Uterus (tissue), 4 donors: ENCODE measurements around the gene ZNF653. TPM values are rescaled to one million over a fixed set of nuclear protein-coding genes. Genes with fewer than 3 reads are reported as not detected.
A peak's percentile ranks its signal among the peaks of the same experiment; 100 is the strongest.
"Not testable (repeated sequence)": the region's sequence is repeated elsewhere in the genome, so short reads cannot be mapped to it uniquely, and the experiment has no call there.

Experiments used
- DNase-seq, 2 donors: peaks; one replicate each; pipeline ENCODE4 v3.0.0-alpha.2; 2019 to 2020
- H3K27ac ChIP-seq, 2 donors: fragments of 200-600 bp; sonication (generic); 1 replicate in 1 of 2; 2 replicates in 1 of 2; pipeline ENCODE4 v1.5.1; 2016 to 2018
- H3K27me3 ChIP-seq, 2 donors: fragments of 200-600 bp; sonication (generic); one replicate each; pipeline ENCODE4 v1.5.1; 2018 to 2019; ENCODE audit warnings: control low read depth in 1 of 2
- H3K36me3 ChIP-seq, 2 donors: fragments of 200-600 bp; sonication (generic); one replicate each; pipeline ENCODE4 v1.5.1; 2019; ENCODE audit warnings: control low read depth in 1 of 2
- H3K4me1 ChIP-seq, 2 donors: fragments of 200-600 bp; sonication (generic); one replicate each; pipeline ENCODE4 v1.5.1; 2018 to 2019; ENCODE audit warnings: control low read depth in 1 of 2
- H3K4me3 ChIP-seq, 2 donors: fragments of 200-600 bp; sonication (generic); 1 replicate in 1 of 2; 2 replicates in 1 of 2; pipeline ENCODE4 v1.5.1; 2018 to 2019; ENCODE audit warnings: mild to moderate bottlenecking in 1 of 2
- H3K9me3 ChIP-seq, 2 donors: fragments of 200-600 bp; sonication (generic); one replicate each; pipeline ENCODE4 v1.5.1; 2019; ENCODE audit warnings: control low read depth in 1 of 2
- CTCF ChIP-seq, 4 experiments: fragments of 200-600 bp in 2 of 4; fragments of 450-650 bp in 2 of 4; sonication (generic) in 2 of 4; IDR thresholded peaks; one replicate each; pipeline ENCODE4 v1.5.1; 2016 to 2019; ENCODE audit warnings: antibody characterized with exemption in 4 of 4, mild to moderate bottlenecking in 2 of 4, moderate library complexity in 1 of 4
- POLR2A ChIP-seq, 2 donors: fragments of 450-650 bp; IDR thresholded peaks; one replicate each; pipeline ENCODE4 v1.6.1; 2016; ENCODE audit warnings: antibody characterized with exemption in 2 of 2, mild to moderate bottlenecking in 1 of 2, moderate library complexity in 1 of 2
- intact Hi-C: fragments of 100-400 bp; cut with DNase I; formaldehyde crosslinking; loops from one replicate; pipeline ENCODE4 v1.15.1; 2023; ENCODE audit warnings: low total_unique reads
- total RNA-seq, 4 donors: library from RNA; depleted of rRNA in 3 of 4; stranded (reverse); fragments of >200 nt in 3 of 4; gene quantifications; one replicate each; pipeline versions ENCODE4 v1.1.0 to v1.2.4, GENCODE V29; 2014 to 2023
- donor health status: DM: yes; HTN: yes; CAD: no.

ZNF653 gene
- total RNA-seq, 4 donors from 2014 or later, result 0.88 to 14.8 (median 6.3) TPM

- Histone ChIP-seq H3K4me1 (no peaks in the 10 kb centered on the region), H3K27me3 (no peaks in the 10 kb centered on the region), H3K4me3 (no peak overlapping the region), H3K27ac (no peak overlapping the region), H3K9me3 (no peaks in the 10 kb centered on the region), H3K36me3 (no peaks in the 10 kb centered on the region)
- intact Hi-C loops, result no loop called here
- no peak for DNase-seq
- TF ChIP-seq POLR2A (IDR thresholded peaks at IDR 0.05), result no peak
- no peak for TF ChIP-seq CTCF (IDR thresholded peaks at IDR 0.05)
Observed at GRCh38 chr19:11457115-11457514, 48.5 kb downstream of the ZNF653 start.

- TF ChIP-seq CTCF (IDR thresholded peaks at IDR 0.05) (no peak), POLR2A (IDR thresholded peaks at IDR 0.05) (no peak)
- H3K27me3 ChIP-seq, result no peaks in the 10 kb centered on the region
- DNase-seq, result no peak
- no peaks in the 10 kb centered on the region for H3K9me3 ChIP-seq
- no peak overlapping the region for H3K4me3 ChIP-seq
- H3K4me1 ChIP-seq, result peaks cover 0 to 2% of the 10 kb centered on the region in 2 donors
- no peaks in the 10 kb centered on the region for H3K36me3 ChIP-seq
- H3K27ac ChIP-seq, result no peak overlapping the region
- intact Hi-C loops, result no loop called here
Observed at GRCh38 chr19:11456659-11457058, 49.0 kb downstream of the ZNF653 start.

GRCh38 chr19:11455233-11455554 lies 50.4 kb downstream of the ZNF653 start:
- H3K27ac ChIP-seq, H3K4me3 ChIP-seq, H3K36me3 ChIP-seq, DNase-seq, H3K4me1 ChIP-seq, intact Hi-C loops, H3K9me3 ChIP-seq, H3K27me3 ChIP-seq: not testable (repeated sequence)

GRCh38 chr19:11453468-11454341 lies 51.9 kb downstream of the ZNF653 start:
- H3K36me3 ChIP-seq, result no peaks in the 10 kb centered on the region
- H3K27me3 ChIP-seq, result no peaks in the 10 kb centered on the region
- no peak overlapping the region for H3K4me3 ChIP-seq
- DNase-seq, result no peak
- peaks cover 0 to 5% of the 10 kb centered on the region in 2 donors for H3K4me1 ChIP-seq
- no peaks in the 10 kb centered on the region for H3K9me3 ChIP-seq
- no peak overlapping the region for H3K27ac ChIP-seq
- intact Hi-C loops, result no loop called here
- peak in 1 of 4 experiments; percentile 7 for TF ChIP-seq CTCF (IDR thresholded peaks at IDR 0.05)
- TF ChIP-seq POLR2A (IDR thresholded peaks at IDR 0.05), result no peak

- H3K27me3 ChIP-seq, result no peaks in the 10 kb centered on the region
- H3K4me3 ChIP-seq, result no peak overlapping the region
- no peak overlapping the region for H3K27ac ChIP-seq
- intact Hi-C loops, result no loop called here
- H3K4me1 ChIP-seq, result peaks cover 0 to 5% of the 10 kb centered on the region in 2 donors
- H3K9me3 ChIP-seq, result no peaks in the 10 kb centered on the region
- no peak for DNase-seq
- TF ChIP-seq POLR2A (IDR thresholded peaks at IDR 0.05) (no peak), CTCF (IDR thresholded peaks at IDR 0.05) (no peak)
- no peaks in the 10 kb centered on the region for H3K36me3 ChIP-seq
Observed at GRCh38 chr19:11452620-11453310, 52.9 kb downstream of the ZNF653 start.
